Calu3 (cell line): ENCODE data around the gene CDH4. TPM values are rescaled to one million over a fixed set of nuclear protein-coding genes. Genes with fewer than 3 reads are reported as not detected.

Experiments used
- BruUV-seq: library from RNA; stranded (reverse); fragments of 400-500 nt; replicated peaks from 2 replicates; lab custom pipeline; 2021; lab: Mats Ljungman, UMichigan
- CTCF ChIA-PET: fragments of 300-600 bp; sonication (Branson Sonifier 250); formaldehyde crosslinking; loops from one replicate; lab custom pipeline; 2022; ENCODE audit warnings: antibody characterized with exemption; lab: Charles Lee
- DNase-seq: peaks from one replicate; pipeline ENCODE4 v3.0.0; 2022
- H3K27ac Mint-ChIP-seq: one replicate; pipeline ENCODE4 v1.8.0; 2022; ENCODE audit warnings: mixed read lengths; ENCODE audit not compliant: unreplicated experiment
- H3K27me3 Mint-ChIP-seq: one replicate; pipeline ENCODE4 v1.8.0; 2022; ENCODE audit warnings: mixed read lengths; ENCODE audit not compliant: unreplicated experiment
- H3K36me3 Mint-ChIP-seq: one replicate; pipeline ENCODE4 v1.8.0; 2022; ENCODE audit warnings: mild to moderate bottlenecking, moderate library complexity, mixed read lengths; ENCODE audit not compliant: insufficient read depth, unreplicated experiment
- H3K4me1 Mint-ChIP-seq: one replicate; pipeline ENCODE4 v1.8.0; 2022; ENCODE audit warnings: mild to moderate bottlenecking, low read depth, mixed read lengths; ENCODE audit not compliant: unreplicated experiment
- H3K4me3 Mint-ChIP-seq: one replicate; pipeline ENCODE4 v1.8.0; 2022; ENCODE audit warnings: mild to moderate bottlenecking, low read depth, moderate library complexity, mixed read lengths; ENCODE audit not compliant: unreplicated experiment
- H3K9me3 Mint-ChIP-seq: one replicate; pipeline ENCODE4 v1.8.0; 2022; ENCODE audit warnings: low read depth, mixed read lengths; ENCODE audit not compliant: unreplicated experiment
- intact Hi-C: fragments of 100-400 bp; cut with micrococcal nuclease; formaldehyde crosslinking; loops from one replicate; pipeline ENCODE4 v1.10.0; 2022; ENCODE audit not compliant: unreplicated experiment
- total RNA-seq: library from RNA; stranded (reverse); gene quantifications from 2 replicates; pipeline ENCODE4 v1.2.3, GENCODE V29; 2022
- TF ChIP-seq, protein P1 (sequence below): fragments of 200-600 bp; IDR thresholded peaks from one replicate; pipeline ENCODE4 v1.8.0; 2022; ENCODE audit warnings: antibody characterized with exemption; ENCODE audit not compliant: unreplicated experiment

CDH4 gene
- total RNA-seq, 1 experiment from 2014 or later, result not detected

GRCh38 chr20:61857414-61857775, 605.3 kb downstream of the CDH4 start:
- CTCF ChIA-PET, result no interaction called here
- no peak overlapping the region for H3K4me3 Mint-ChIP-seq
- intact Hi-C loops, result no loop called here
- H3K9me3 Mint-ChIP-seq, result no peaks in the 10 kb centered on the region
- H3K27me3 Mint-ChIP-seq, result peaks cover 5% of the 10 kb centered on the region
- BruUV-seq, result no TSS peak
- TF ChIP-seq, protein P1, sequence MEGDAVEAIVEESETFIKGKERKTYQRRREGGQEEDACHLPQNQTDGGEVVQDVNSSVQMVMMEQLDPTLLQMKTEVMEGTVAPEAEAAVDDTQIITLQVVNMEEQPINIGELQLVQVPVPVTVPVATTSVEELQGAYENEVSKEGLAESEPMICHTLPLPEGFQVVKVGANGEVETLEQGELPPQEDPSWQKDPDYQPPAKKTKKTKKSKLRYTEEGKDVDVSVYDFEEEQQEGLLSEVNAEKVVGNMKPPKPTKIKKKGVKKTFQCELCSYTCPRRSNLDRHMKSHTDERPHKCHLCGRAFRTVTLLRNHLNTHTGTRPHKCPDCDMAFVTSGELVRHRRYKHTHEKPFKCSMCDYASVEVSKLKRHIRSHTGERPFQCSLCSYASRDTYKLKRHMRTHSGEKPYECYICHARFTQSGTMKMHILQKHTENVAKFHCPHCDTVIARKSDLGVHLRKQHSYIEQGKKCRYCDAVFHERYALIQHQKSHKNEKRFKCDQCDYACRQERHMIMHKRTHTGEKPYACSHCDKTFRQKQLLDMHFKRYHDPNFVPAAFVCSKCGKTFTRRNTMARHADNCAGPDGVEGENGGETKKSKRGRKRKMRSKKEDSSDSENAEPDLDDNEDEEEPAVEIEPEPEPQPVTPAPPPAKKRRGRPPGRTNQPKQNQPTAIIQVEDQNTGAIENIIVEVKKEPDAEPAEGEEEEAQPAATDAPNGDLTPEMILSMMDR, result no peak
- DNase-seq, result no peak
- no peaks in the 10 kb centered on the region for H3K36me3 Mint-ChIP-seq
- no peaks in the 10 kb centered on the region for H3K4me1 Mint-ChIP-seq
- H3K27ac Mint-ChIP-seq, result no peak overlapping the region

DNA sequence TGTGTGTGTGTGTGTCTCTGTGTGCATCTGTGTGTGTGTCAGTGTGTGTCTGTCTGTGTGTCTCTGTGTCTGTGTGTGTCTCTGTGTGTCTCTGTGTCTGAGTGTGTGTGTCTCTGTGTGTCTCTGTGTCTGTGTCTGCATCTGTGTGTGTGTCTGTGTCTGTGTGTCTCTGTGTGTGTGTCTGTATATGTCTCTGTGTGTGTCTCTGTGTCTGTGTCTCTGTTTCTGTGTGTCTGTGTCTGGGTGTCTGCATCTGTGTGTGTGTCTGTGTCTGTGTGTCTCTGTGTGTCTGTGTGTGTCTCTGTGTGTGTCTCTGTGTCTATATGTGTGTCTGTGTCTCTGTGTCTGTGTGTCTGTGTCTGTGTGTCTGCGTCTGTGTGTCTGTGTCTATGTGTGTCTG, 605.8 kb downstream of the CDH4 start:
- H3K9me3 Mint-ChIP-seq, result no peaks in the 10 kb centered on the region
- TF ChIP-seq, protein P1, result no peak
- H3K27me3 Mint-ChIP-seq, result peaks cover under 1% of the 10 kb centered on the region
- BruUV-seq, result no TSS peak
- DNase-seq, result no peak
- H3K4me3 Mint-ChIP-seq, result no peak overlapping the region
- no peak overlapping the region for H3K27ac Mint-ChIP-seq
- intact Hi-C loops, result no loop called here
- no peaks in the 10 kb centered on the region for H3K4me1 Mint-ChIP-seq
- CTCF ChIA-PET, result no interaction called here
- no peaks in the 10 kb centered on the region for H3K36me3 Mint-ChIP-seq

DNA sequence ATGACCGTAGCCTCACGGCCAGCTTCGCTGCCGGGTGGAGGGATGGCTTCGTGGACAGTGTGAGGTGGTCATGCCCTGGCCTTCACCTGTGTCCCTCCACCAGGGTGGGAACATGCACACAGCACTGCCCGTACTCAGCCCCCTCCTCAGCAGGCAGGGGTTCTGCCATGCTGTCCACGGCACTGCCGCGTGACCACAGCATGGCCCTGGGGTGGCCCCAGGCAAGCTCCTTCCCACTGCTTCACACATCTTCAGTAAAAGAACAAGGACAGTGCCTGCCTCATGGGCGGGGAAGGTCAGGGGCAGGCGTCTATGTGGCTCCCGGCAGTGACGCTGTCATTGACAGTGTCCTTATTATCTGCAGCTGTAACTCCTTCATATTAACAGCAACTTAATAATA, 607.7 kb downstream of the CDH4 start:
- DNase-seq, result no peak
- TF ChIP-seq, protein P1, result no peak
- no peaks in the 10 kb centered on the region for H3K36me3 Mint-ChIP-seq
- no peak overlapping the region for H3K4me3 Mint-ChIP-seq
- H3K9me3 Mint-ChIP-seq, result no peaks in the 10 kb centered on the region
- peaks cover 6% of the 10 kb centered on the region for H3K27me3 Mint-ChIP-seq
- no TSS peak for BruUV-seq
- H3K27ac Mint-ChIP-seq, result no peak overlapping the region
- CTCF ChIA-PET, result interaction anchor here (0.7 kb wide), 1 partner anchor 29 kb away, joined by 3 read pairs; no protein-coding TSS in a partner anchor
- H3K4me1 Mint-ChIP-seq, result no peaks in the 10 kb centered on the region
- intact Hi-C loops, result no loop called here

- H3K27ac Mint-ChIP-seq, result no peak overlapping the region
- CTCF ChIA-PET, result no interaction called here
Observed at GRCh38 chr20:61860260-61860987, 608.4 kb downstream of the CDH4 start.

More at GRCh38 chr20:61860260-61860987, 608.4 kb downstream of the CDH4 start:
- H3K9me3 Mint-ChIP-seq, result peaks cover 3% of the 10 kb centered on the region
- no peak for DNase-seq
- TF ChIP-seq, protein P1, result no peak
- intact Hi-C loops, result no loop called here
- H3K4me3 Mint-ChIP-seq, result no peak overlapping the region
- BruUV-seq, result no TSS peak
- H3K27me3 Mint-ChIP-seq, result peaks cover 12% of the 10 kb centered on the region
- no peaks in the 10 kb centered on the region for H3K36me3 Mint-ChIP-seq
- H3K4me1 Mint-ChIP-seq, result no peaks in the 10 kb centered on the region
